Retinal pigment epithelial cell (primary cell): ENCODE results near the gene KANSL3.

Experiments
- DNase-seq: peaks from one replicate; pipeline ENCODE4 v3.0.0-alpha.2; 2010; ENCODE audit warnings: low read depth
- H3K4me3 ChIP-seq: 2 replicates; pipeline ENCODE4 v1.5.1; 2011; ENCODE audit warnings: mild to moderate bottlenecking, low read length, control low read depth, moderate library complexity
- CTCF ChIP-seq: conservative IDR thresholded peaks from 2 replicates; pipeline ENCODE4 v1.5.1; 2011; ENCODE audit warnings: low read depth, low read length, control low read depth, inconsistent platforms

The KANSL3 gene

GRCh38 chr2:96604104-96604503 is 34.0 kb downstream of the KANSL3 start:
- DNase-seq, result no peak
- no peak overlapping the region for H3K4me3 ChIP-seq
- peak; percentile 38 for TF ChIP-seq CTCF

- peak; percentile 5 for TF ChIP-seq CTCF
- no peak for DNase-seq
- no peak overlapping the region for H3K4me3 ChIP-seq
These were observed 35.7 kb downstream of the KANSL3 start for GRCh38 chr2:96602330-96602823.

- no peak for DNase-seq
- H3K4me3 ChIP-seq, result no peak overlapping the region
- no peak for TF ChIP-seq CTCF
These were observed 36.5 kb downstream of the KANSL3 start for GRCh38 chr2:96601382-96602292.

GRCh38 chr2:96599941-96600340 is 38.2 kb downstream of the KANSL3 start:
- H3K4me3 ChIP-seq, result no peak overlapping the region
- no peak for TF ChIP-seq CTCF
- no peak for DNase-seq

GRCh38 chr2:96596596-96596995 is 41.5 kb downstream of the KANSL3 start:
- no peak overlapping the region for H3K4me3 ChIP-seq
- DNase-seq, result no peak
- no peak for TF ChIP-seq CTCF

- DNase-seq, result no peak
- H3K4me3 ChIP-seq, result no peak overlapping the region
- TF ChIP-seq CTCF, result no peak
These were observed 43.4 kb downstream of the KANSL3 start for GRCh38 chr2:96594691-96595152.

- no peak for TF ChIP-seq CTCF
- H3K4me3 ChIP-seq, result no peak overlapping the region
- DNase-seq, result no peak
These were observed 43.8 kb downstream of the KANSL3 start for GRCh38 chr2:96594282-96594681.
